GM12801 (cell line): ENCODE data around the gene WHRN.

Experiments used
- TF ChIP-seq, protein P1 (sequence below): IDR thresholded peaks from one replicate; pipeline ENCODE4 v1.5.1; 2011; ENCODE audit warnings: control low read depth; ENCODE audit not compliant: insufficient read length; ENCODE audit errors: extremely low read depth

The WHRN gene

DNA sequence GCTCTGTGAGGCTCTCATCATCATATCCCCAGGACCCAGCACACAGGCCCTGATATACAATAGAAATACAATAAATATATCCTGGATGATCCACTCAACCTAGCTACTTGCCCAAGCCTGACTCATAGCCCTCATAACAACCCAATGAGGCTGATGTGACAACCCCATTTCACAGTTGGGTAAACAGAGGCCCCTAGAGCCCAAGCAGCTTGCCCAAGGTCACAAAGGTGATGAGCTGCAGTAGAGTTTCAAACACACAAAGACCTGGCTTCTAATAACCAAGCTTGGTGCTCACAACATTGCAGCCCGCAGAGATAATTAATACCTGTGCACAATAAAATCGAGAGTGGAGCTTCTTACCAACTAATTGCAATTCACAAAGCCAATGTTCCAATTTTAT lies 114.3 kb downstream of the WHRN start:
- TF ChIP-seq, protein P1, sequence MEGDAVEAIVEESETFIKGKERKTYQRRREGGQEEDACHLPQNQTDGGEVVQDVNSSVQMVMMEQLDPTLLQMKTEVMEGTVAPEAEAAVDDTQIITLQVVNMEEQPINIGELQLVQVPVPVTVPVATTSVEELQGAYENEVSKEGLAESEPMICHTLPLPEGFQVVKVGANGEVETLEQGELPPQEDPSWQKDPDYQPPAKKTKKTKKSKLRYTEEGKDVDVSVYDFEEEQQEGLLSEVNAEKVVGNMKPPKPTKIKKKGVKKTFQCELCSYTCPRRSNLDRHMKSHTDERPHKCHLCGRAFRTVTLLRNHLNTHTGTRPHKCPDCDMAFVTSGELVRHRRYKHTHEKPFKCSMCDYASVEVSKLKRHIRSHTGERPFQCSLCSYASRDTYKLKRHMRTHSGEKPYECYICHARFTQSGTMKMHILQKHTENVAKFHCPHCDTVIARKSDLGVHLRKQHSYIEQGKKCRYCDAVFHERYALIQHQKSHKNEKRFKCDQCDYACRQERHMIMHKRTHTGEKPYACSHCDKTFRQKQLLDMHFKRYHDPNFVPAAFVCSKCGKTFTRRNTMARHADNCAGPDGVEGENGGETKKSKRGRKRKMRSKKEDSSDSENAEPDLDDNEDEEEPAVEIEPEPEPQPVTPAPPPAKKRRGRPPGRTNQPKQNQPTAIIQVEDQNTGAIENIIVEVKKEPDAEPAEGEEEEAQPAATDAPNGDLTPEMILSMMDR: no peak

DNA sequence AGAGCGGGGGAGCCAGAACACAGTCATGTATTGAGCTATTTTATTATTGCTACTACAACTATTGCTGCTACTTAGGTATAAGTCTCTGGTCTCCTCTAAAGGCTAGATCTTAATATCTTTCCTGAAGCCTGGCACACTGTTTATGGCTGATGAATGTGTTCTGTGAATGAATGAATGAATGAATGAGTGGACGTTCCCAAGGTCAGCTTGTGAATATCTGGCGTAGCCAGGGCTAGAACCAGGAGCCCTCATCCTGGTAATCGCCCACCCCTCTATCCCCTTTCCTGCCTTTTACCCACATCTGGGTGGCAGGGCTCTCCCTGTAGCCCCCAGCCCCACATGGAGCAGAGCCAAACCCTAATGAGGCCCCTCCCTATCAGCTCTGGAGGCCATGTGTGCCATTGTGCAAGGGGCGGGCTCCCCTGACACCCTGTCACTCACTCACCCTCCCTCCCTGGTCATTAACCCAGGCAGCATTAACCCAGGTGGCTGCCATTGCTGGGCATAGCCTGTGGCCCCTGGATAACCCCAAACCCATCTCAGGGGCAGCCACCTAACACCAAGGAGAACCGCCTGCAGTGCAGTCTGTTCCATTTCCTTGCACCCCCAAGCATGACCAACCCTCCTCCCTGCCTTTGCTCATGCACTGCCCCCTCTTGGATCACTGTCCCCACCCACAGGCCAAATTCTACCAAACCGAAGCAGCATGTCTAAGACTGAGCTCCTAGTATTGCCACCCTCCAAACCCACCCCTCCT lies 115.5 kb downstream of the WHRN start:
- TF ChIP-seq, protein P1: no peak

DNA sequence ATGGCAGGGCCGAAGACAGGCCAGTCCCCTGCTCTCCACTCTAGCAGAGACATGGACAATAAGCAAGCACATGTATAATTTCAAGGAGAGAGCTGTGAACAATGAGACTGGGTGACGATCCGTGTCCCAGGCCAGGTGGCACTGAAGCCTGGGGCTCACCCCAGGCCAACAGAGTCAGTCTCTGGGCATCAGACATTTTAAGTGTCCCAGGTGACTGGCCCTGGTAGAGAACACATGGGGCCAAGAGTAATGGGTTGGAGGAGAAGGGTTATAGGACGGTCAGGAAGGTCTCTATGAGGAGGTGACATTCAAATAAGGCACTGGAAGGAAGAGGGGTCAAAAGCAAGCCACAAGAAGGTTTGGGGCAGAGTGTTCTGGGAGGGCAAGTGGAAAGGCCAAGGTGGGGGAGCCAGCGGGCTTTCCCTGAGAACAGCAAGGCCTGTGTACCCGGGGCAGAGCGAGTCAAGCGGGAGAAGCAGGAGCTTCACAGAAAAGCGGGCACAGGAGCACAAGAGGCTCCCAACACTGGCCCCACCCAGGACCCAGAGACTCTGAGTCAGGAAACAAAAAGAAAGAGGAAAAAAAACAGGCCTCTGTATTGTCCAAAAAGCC lies 116.4 kb downstream of the WHRN start:
- TF ChIP-seq, protein P1: no peak

DNA sequence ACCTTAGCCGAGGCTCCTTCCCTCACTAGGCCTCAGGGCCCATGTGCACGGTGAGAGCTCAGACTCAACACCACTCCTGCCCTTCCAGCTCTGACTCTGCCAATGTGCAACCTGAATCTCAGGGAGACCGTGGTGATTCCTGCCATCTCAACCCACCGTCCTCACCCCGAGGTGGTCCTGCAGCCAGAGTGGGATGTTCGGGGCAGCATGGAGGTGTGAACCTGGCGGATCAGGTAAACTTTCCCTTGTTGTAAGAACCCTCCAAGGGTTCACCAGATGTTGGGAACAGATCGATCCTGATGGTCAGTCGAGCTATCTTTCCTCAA lies 117.0 kb downstream of the WHRN start:
- TF ChIP-seq, protein P1: no peak

DNA sequence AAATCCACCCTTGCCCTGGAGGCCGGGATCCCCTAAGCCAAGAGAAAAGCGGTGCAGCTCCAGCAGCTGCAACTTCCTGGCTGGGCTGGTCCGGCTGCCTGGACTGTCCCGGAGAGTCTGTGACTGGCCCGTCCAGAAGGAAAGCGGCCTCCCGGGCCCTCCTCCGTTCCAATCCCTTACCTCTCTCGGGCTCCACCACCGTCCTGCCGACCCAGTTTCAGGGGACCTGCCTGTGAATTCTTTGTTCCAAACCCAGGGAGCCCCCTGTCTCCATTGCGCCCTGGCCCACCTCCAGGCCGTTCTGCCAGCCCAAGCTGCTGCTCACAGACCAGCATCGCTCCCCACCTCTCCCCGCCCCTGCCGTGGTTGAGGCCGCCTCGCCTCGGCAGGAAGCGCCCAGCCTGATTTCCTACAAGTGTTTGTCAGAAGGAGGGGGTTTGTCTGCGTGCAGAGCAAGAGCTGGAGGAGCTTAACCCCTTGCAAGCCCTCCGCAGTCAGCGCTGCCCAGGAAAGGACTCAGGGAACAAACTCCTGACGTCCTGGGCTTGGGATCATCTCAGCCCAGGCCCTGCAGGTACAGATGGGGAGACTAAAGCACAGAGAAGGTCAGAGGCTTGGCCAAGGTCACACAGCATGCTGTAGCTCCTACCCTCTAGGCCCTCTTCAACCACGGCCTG lies 117.5 kb downstream of the WHRN start, which contains the start of gene AKNA:
TSS of gene AKNA (minus strand) at position 303 of the 677 bp plus-strand sequence. CDS start 6,649 bp downstream, outside the sequence.
- TF ChIP-seq, protein P1: no peak

DNA sequence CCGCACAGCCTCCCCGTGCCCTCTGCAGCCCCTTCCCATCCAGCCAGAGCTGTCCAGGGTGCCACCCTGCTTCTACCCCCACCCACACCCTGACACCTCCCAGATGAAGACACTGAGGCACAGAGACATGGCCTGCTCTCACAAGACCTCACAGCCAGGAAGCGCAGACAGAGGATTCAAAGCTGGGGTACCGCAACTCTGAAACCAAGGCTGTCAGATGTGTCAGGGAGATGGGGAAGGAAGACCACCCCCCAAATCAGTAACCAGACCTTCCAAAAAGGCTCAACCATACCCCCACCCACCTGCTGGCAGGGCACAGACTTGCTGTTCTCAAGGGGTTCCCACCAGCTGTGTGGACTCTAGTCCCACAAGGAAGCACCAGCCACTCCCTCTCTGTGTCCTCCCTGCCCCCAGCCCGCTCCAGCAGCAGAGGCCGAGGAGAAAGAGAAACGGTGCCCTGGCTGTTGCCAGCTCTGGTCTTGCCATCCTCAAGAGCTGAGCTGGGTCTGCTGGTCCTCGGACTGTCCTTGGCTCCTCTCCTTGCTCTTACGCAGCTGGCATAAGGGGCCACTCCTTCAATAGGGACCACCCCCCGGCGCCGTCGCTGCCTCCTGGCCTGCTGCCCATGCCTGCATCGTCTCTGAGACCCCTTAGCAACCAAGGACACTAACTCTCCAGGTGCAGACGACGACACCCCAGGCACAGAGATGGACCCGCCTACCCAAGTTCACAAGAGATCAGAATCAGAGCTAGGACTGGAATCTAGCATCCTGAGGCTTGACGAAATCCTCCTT lies 118.2 kb downstream of the WHRN start:
- TF ChIP-seq, protein P1: no peak

DNA sequence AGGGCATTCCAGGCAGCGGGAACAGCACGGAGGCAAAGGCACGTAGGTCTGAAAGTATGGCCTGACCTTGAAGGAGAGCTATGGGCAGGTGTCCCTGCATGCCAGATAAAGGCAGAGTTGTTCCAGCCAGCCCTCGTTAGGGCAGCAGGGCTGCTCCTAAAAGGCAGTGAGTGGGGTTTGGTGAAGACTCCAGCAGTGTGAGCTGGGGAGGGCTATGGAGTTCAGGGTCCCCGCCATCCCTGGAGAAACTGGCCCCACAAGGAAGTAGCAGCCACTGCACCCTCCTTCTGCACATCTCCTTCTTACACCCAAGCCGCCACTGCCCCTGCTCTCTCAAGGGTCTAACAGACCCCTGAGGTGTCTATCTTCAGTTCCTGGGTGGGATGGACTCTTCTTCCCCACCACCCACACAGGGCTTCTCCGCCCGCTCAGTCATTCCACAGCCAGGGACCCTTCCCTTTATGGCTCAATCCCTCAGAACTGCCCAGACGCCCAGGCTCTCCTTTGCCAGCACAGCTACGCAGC lies 118.8 kb downstream of the WHRN start:
- TF ChIP-seq, protein P1: no peak
